Measurements from ENCODE around the gene NCBP3. TPM values are rescaled to one million over a fixed set of nuclear protein-coding genes. Genes with fewer than 3 reads are reported as not detected.

The NCBP3 gene
- total and polyA plus RNA-seq, 9 of the 15 experiments (the other 6 are each of a cell fraction or from before 2014, with no cell fraction given) = 3.1 to 25.5 (median 20.5) TPM

DNA sequence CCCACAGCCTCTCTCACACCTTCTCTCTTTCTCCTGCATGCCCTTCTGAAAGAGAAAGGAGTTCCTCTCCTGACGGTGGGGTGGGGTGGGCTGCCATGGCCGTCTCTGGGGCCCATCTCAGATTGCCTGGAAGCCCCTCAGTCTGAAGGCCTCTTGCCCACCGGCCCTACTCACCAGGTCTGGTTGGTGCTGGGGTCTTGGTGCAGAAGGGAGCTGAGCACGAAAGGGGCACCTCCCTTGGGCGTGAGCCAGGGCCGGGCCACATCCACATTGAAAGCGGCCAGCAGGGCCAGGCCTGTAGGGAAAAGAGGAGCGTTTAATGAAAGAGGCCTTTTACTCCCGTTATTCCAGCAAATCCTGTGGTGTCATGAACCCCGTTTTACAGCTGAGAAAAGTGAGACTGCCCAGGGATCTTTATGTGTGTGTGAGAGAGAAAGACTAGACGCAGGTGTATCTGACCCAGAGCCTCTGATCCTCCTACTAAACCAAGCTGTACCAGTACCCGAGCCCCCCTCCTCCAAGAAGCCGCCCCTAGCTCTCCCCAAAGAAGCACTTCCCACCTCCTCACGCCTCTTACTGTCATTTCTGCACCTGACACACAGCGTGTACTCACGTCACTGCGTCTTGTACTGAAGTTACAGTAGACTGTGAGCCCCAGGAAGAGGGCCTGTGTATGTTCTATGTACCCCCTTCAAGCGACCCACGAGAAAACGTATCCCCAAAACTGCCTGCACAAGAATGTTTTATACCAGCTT, 68.5 kb downstream of the NCBP3 start:
- Histone ChIP-seq H3K4me1 (replicated peaks in 1 of 2; ENCODE audit: control insufficient read depth in 2 of 2, insufficient read depth in 2 of 2, low read length in 2 of 2) (no peaks in the 10 kb centered on the region; a peak in 1 of 5 replicates), H3K27ac (ENCODE audit: extremely low read depth, low read depth, low read length) (no peak overlapping the region), H3K27me3 (ENCODE audit: control insufficient read depth in 2 of 2, insufficient read depth in 2 of 2, low read length in 2 of 2) (no peaks in the 10 kb centered on the region; a peak in 1 of 5 replicates), H2AFZ (ENCODE audit: low read depth, low read length) (no peak overlapping the region), H3K9me3 (replicated peaks; ENCODE audit: control insufficient read depth, insufficient read depth, low read depth, low read length) (no peaks in the 10 kb centered on the region), H3K9me1 (ENCODE audit: control insufficient read depth, insufficient read depth, low read length) (no peaks in the 10 kb centered on the region), H3K9ac (ENCODE audit: insufficient read depth in 1 of 2, low read depth in 2 of 2, low read length in 2 of 2) (no peak overlapping the region; a peak in 1 of 4 replicates), H3K4me2 (ENCODE audit: insufficient read depth, low read length) (no peak overlapping the region), H4K20me1 (replicated peaks; ENCODE audit: control insufficient read depth, insufficient read depth, low read length) (no peaks in the 10 kb centered on the region), H3K79me2 (ENCODE audit: control insufficient read depth, insufficient read depth, low read length) (no peaks in the 10 kb centered on the region), H3K4me3 (no peak overlapping the region), H3K36me3 (ENCODE audit: control insufficient read depth, insufficient read depth, low read length) (no peaks in the 10 kb centered on the region)
- ChIA-PET POLR2A (interaction anchor here (0.9 kb wide), 1 partner anchor 8 kb away, joined by 3 read pairs; no protein-coding TSS in a partner anchor), CTCF (ENCODE audit: low intra/inter-chr PET ratio) (no interaction called here)
- WGBS (ENCODE audit: insufficient coverage, low coverage, missing lambda C conversion rate) = 36% methylated on average over 10 of the region's 20 CpGs
- DNase-seq (ENCODE audit: extremely low read depth in 1 of 4, low spot score in 3 of 4) = no peak
- in situ Hi-C loops (cut with MboI) = no loop called here
- no TSS peak for BruUV-seq (replicated peaks)
- intact Hi-C loops (cut with micrococcal nuclease) = no loop called here
- no peak for ATAC-seq
- FAIRE-seq = no peak
- TF ChIP-seq PTBP1 (IDR thresholded peaks at IDR 0.05; ENCODE audit: low read depth, low read length) (no peak), BDP1 (IDR thresholded peaks at IDR 0.05; ENCODE audit: insufficient read depth, insufficient read length) (no peak), CC2D1A (IDR thresholded peaks at IDR 0.05) (no peak), CEBPB (tag; IDR thresholded peaks at IDR 0.05) (no peak), ZNF121 (CRISPR knock-in tag; conservative IDR thresholded peaks at IDR 0.05) (no peak), FOSL1 (tag; conservative IDR thresholded peaks at IDR 0.05) (no peak), RAD51 (IDR thresholded peaks at IDR 0.05; ENCODE audit: borderline replicate concordance, low read depth) (no peak), FOXK1 (CRISPR knock-in tag; IDR thresholded peaks at IDR 0.05; ENCODE audit: borderline replicate concordance) (no peak)
- TF ChIP-seq, protein P1, sequence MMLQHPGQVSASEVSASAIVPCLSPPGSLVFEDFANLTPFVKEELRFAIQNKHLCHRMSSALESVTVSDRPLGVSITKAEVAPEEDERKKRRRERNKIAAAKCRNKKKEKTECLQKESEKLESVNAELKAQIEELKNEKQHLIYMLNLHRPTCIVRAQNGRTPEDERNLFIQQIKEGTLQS (IDR thresholded peaks at IDR 0.05) = no peak
- TF ChIP-seq, protein P1 (CRISPR knock-in tag; conservative IDR thresholded peaks at IDR 0.05) = no peak
- TF ChIP-seq, protein P2, sequence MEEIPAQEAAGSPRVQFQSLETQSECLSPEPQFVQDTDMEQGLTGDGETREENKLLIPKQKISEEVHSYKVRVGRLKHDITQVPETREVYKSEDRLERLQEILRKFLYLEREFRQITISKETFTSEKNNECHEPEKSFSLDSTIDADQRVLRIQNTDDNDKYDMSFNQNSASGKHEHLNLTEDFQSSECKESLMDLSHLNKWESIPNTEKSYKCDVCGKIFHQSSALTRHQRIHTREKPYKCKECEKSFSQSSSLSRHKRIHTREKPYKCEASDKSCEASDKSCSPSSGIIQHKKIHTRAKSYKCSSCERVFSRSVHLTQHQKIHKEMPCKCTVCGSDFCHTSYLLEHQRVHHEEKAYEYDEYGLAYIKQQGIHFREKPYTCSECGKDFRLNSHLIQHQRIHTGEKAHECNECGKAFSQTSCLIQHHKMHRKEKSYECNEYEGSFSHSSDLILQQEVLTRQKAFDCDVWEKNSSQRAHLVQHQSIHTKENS (CRISPR knock-in tag; IDR thresholded peaks at IDR 0.05) = no peak
- TF ChIP-seq, protein P3, sequence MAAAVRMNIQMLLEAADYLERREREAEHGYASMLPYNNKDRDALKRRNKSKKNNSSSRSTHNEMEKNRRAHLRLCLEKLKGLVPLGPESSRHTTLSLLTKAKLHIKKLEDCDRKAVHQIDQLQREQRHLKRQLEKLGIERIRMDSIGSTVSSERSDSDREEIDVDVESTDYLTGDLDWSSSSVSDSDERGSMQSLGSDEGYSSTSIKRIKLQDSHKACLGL (CRISPR knock-in tag; IDR thresholded peaks at IDR 0.05; ENCODE audit: borderline replicate concordance, poor library complexity, severe bottlenecking) = no peak
